Panc1 (cell line): ENCODE measurements around the gene PRUNE2. TPM values are rescaled to one million over a fixed set of nuclear protein-coding genes. Genes with fewer than 3 reads are reported as not detected.

Experiments
- ATAC-seq: fragments of 200-7000 bp; cut with Tn5 transposase; 2 replicates; pipeline ENCODE4 v1.9.1; 2020; ENCODE audit warnings: mild to moderate bottlenecking, moderate library complexity
- BruUV-seq: library from RNA; stranded (reverse); fragments of 400-500 nt; replicated peaks from 2 replicates; lab custom pipeline; 2021; lab: Mats Ljungman, UMichigan
- CTCF ChIA-PET: fragments of 300-600 bp; sonication (Branson Sonifier 250); formaldehyde crosslinking; loops from one replicate; lab custom pipeline; 2022; ENCODE audit warnings: antibody characterized with exemption; lab: Charles Lee
- POLR2A ChIA-PET: fragments of 300-600 bp; sonication (Branson Sonifier 250); formaldehyde crosslinking; loops from one replicate; lab custom pipeline; 2022; ENCODE audit warnings: antibody characterized with exemption; lab: Charles Lee
- DNase-seq: peaks from one replicate; pipeline ENCODE4 v3.0.0-alpha.2; 2010; ENCODE audit warnings: low read depth, low spot score
- H3K27ac ChIP-seq: 2 replicates; pipeline ENCODE4 v1.5.1; 2011; ENCODE audit warnings: mild to moderate bottlenecking, low read length, inconsistent platforms
- H3K27me3 ChIP-seq: fragments of 200-500 bp; sonication (Bioruptor generic); 2 replicates; pipeline ENCODE4 v1.6.0; 2014; ENCODE audit warnings: low read length, inconsistent platforms; ENCODE audit not compliant: control insufficient read depth, insufficient read depth
- H3K36me3 ChIP-seq: fragments of 200-500 bp; sonication (Bioruptor generic); 2 replicates; pipeline ENCODE4 v1.5.1; 2014; ENCODE audit warnings: inconsistent platforms, mild to moderate bottlenecking, low read length, moderate library complexity; ENCODE audit not compliant: control insufficient read depth, insufficient read depth
- H3K4me1 ChIP-seq: 2 replicates; pipeline ENCODE4 v1.5.1; 2011; ENCODE audit warnings: inconsistent platforms, mild to moderate bottlenecking, low read length, moderate library complexity; ENCODE audit not compliant: control insufficient read depth, insufficient read depth
- H3K4me3 ChIP-seq, 2 experiments: 2 replicates each; pipeline ENCODE4 v1.5.1; 2011 to 2012; ENCODE audit warnings: low read depth in 2 of 2, low read length in 2 of 2, mild to moderate bottlenecking in 2 of 2, inconsistent platforms in 1 of 2, moderate library complexity in 1 of 2
- H3K9me3 ChIP-seq: fragments of 200-500 bp; sonication (Bioruptor generic); 2 replicates; pipeline ENCODE4 v1.5.1; 2014; ENCODE audit warnings: low read depth, mild to moderate bottlenecking, inconsistent platforms, low read length, moderate library complexity; ENCODE audit not compliant: control insufficient read depth, insufficient read depth
- CTCF ChIP-seq: fragments of 450-650 bp; IDR thresholded peaks from 2 replicates; pipeline ENCODE4 v1.5.1; 2017; ENCODE audit warnings: mild to moderate bottlenecking
- POLR2AphosphoS5 ChIP-seq: IDR thresholded peaks from 2 replicates; pipeline ENCODE4 v1.6.1; 2012; ENCODE audit warnings: mild to moderate bottlenecking, low read depth, low read length, moderate library complexity
- REST ChIP-seq, 2 experiments: IDR thresholded peaks; 2 replicates each; pipeline ENCODE4 v1.6.1; 2011 to 2012; ENCODE audit warnings: low read depth in 2 of 2, control low read depth in 1 of 2, low read length in 1 of 2, mild to moderate bottlenecking in 1 of 2, moderate library complexity in 1 of 2; ENCODE audit not compliant: insufficient read depth in 1 of 2
- SIN3A ChIP-seq: IDR thresholded peaks from 2 replicates; pipeline ENCODE4 v1.6.1; 2012; ENCODE audit warnings: low read depth, mild to moderate bottlenecking, low read length, moderate library complexity, borderline replicate concordance; ENCODE audit not compliant: insufficient read depth
- TCF7L2 ChIP-seq: IDR thresholded peaks from 2 replicates; pipeline ENCODE4 v1.6.1; 2011; ENCODE audit warnings: mild to moderate bottlenecking, low read depth, low read length, inconsistent platforms
- in situ Hi-C: cut with HindIII; loops from 2 replicates; pipeline ENCODE4 v1.10.0; 2016; ENCODE audit warnings: low sequenced_read_pairs, low pct_unique_long_range_greater_than_20kb
- intact Hi-C: fragments of 100-400 bp; cut with micrococcal nuclease; formaldehyde crosslinking; loops from one replicate; pipeline ENCODE4 v1.10.0; 2022; ENCODE audit not compliant: unreplicated experiment
- total RNA-seq: library from RNA; stranded (reverse); gene quantifications from one replicate; pipeline ENCODE4 v1.2.1, GENCODE V29; 2021; ENCODE audit not compliant: unreplicated experiment

The PRUNE2 gene
- total RNA-seq, 1 experiment from 2014 or later: 0.18 TPM

DNA sequence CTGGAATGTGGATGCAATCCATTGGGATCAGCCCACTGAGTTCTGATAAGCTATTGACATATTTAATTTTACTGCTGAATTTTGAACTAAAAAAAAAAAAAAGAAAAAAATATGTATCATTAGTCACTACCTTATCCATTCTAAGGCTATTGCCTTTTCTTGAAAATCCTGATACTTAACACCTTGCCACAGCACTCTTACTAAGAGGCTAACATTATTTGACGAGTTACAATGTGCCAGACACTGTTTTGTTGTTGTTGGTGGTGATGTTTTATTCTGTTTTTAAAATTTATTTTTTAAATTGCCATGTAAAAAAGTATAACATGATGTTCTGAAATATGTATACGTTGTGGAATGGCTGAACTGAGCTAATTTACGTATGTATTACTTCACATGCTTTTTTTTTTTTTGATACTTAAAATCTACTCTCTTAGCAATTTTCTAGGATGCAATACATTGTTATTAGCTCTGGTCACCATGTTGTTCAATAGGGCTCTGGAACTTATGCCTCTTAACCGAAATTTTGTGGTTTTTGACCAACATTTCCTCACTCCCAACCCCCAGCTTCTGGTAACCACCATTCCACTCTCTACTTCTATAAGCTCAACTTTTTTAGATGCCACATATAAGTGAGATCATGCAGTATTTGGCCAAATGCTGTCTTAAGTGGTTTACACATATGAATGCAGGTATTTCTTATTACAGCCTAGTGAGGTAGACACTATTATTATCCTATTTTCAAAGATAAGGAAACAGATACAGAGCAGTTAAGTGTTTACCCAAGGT, 276.5 kb downstream of the PRUNE2 start:
- H3K4me3 ChIP-seq: no peak overlapping the region
- intact Hi-C loops (no loop called here), in situ Hi-C loops (no loop called here)
- H3K27ac ChIP-seq: no peak overlapping the region
- ChIA-PET CTCF (no interaction called here), POLR2A (no interaction called here)
- H3K27me3 ChIP-seq: no peaks in the 10 kb centered on the region
- BruUV-seq: no TSS peak
- H3K9me3 ChIP-seq: no peaks in the 10 kb centered on the region
- no peak for ATAC-seq
- TF ChIP-seq TCF7L2 (no peak), CTCF (no peak), REST (IDR thresholded peaks at IDR 0.05; ENCODE audit: insufficient read depth in 1 of 2, low read depth in 2 of 2, low read length in 1 of 2) (no peak), SIN3A (no peak), POLR2AphosphoS5 (no peak)
- H3K36me3 ChIP-seq: no peaks in the 10 kb centered on the region
- DNase-seq: no peak
- no peaks in the 10 kb centered on the region for H3K4me1 ChIP-seq

DNA sequence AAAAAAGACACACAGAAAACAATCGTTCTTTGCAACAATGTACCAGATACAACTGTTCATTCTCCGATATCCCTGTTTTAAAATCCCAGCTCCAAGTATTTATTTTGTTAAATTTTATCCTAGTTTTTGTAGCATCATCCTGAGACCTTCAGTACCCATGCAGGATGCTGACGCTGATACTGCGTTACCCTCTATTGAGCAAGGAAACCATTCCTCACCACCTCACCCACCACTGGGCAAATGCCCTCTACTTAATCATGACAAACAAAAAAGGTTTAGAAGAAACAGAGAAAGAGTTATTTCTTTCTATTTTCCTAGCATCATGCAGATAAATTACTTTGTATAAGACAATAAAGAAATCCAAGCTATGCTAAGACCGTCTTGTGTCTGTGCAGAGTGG, 277.8 kb downstream of the PRUNE2 start:
- POLR2A ChIA-PET: no interaction called here
- in situ Hi-C loops: no loop called here
- BruUV-seq: no TSS peak

More for the DNA sequence above, 277.8 kb downstream of the PRUNE2 start:
- no peaks in the 10 kb centered on the region for H3K4me1 ChIP-seq
- H3K36me3 ChIP-seq: no peaks in the 10 kb centered on the region
- H3K9me3 ChIP-seq: no peaks in the 10 kb centered on the region
- CTCF ChIA-PET: no interaction called here
- H3K27me3 ChIP-seq: no peaks in the 10 kb centered on the region
- intact Hi-C loops: no loop called here
- no peak overlapping the region for H3K4me3 ChIP-seq
- no peak overlapping the region for H3K27ac ChIP-seq
- DNase-seq (no peak), ATAC-seq (no peak)
- TF ChIP-seq POLR2AphosphoS5 (no peak), CTCF (no peak), TCF7L2 (no peak)
